Endometrial microvascular endothelial cells (primary cell): ENCODE data around the gene SLC35F3. TPM values are rescaled to one million over a fixed set of nuclear protein-coding genes. Genes with fewer than 3 reads are reported as not detected.
"Not testable (repeated sequence)": the region's sequence is repeated elsewhere in the genome, so short reads cannot be mapped to it uniquely, and the experiment has no call there.

Experiments
- in situ Hi-C: cut with HindIII; loops from 2 replicates; pipeline ENCODE4 v1.10.0; 2017; ENCODE audit warnings: low sequenced_read_pairs, low pct_unique_long_range_greater_than_20kb; ENCODE audit errors: inconsistent ontology term
- total RNA-seq: library from RNA; depleted of rRNA; stranded (reverse); fragments of >200 nt; gene quantifications from one replicate; pipeline ENCODE4 v1.2.3, GENCODE V29; 2015; ENCODE audit errors: inconsistent ontology term

Gene SLC35F3
- total RNA-seq, 1 donor from 2014 or later: not detected

DNA sequence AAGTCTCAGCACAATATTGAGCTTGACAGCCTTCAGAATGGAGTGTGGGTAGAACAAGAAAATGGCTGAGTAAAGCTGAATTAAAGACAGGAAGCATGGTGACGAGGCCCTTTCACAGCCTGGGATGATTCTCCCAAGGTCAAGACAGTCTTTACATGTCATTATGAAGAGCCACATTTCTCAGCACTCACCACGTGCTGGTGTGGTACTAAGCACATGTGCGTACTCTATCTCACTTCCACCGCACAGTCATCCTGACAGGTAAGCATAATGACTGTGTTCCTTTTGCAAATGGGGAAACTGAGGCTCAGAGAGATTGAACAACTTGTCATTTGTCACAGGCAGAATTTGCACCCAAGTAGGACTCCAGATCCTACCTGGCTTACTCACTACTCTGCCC, 376.0 kb downstream of the SLC35F3 start:
- in situ Hi-C loops: no loop called here

- in situ Hi-C loops: no loop called here
Observed at GRCh38 chr1:234281826-234282489, 377.5 kb downstream of the SLC35F3 start.

DNA sequence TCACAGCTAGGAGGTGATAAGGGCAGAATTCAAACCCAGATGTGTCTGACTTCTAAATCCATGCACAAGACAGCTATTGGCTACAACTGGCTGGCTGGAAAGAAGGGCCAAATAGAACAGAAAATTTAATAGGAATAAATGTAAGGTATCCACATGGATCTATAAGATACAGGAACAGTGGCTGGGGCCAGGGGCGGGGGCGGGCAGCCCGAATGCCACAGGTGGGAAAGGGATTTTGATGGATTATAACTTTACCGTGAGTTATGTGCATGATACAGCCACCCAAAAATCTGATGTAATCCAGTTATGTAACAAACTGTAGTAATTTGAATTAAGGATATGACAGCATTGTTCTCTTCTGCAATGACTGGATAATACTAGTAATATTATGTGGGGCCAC, 381.7 kb downstream of the SLC35F3 start:
- in situ Hi-C loops: no loop called here

DNA sequence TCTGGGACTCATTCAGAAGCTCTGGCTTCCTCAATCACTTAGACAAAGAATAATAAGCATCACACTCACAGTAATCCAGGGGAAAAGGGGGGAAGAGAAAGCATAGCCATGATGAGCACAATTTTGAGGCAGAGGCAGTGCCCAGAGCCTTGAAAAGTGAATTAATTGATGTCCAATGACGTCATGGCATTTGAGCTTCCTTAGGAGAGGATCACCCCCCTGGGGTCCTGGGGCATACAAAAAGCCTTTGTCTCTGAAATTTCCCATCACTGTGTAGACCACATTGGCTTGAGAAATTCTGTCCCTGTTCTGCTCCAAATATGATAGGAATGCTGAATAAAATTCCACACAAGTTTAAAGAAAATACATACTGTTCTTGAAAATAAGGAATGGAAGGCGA, 384.5 kb downstream of the SLC35F3 start:
- in situ Hi-C loops: no loop called here

DNA sequence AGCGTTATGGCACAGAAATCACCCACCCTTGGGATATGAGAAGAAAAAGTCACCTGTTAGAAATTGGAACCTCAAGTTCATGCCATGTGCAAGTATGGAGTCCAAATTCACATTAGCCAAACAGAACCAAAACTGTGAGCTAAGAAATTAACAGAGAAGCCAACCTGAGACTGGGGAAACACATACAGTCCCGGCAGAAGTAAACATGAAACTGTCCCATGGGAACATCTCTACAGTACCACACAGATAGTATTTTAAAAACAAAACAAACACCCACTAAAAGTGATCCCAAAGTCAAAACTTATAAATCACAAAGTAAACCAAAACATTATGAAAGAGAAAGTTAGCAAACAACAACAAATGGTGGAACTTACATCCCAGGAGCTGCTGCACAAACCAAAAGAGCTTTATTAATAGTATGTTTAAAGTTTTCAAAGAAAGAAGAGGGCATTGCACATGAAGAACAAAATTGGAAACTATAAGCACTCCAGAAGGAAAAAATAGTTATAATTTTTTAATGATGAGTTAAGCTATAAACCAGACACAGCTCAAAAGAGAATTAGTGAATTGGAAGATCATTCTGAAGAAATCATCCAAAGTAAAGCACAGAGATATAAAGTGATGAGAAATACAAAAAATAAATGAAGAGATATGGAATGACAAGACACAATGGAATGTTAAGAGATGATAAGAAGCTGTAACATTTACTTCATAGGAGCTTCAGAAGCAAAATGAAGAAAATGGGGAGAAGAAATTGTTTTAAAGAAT, 385.2 kb downstream of the SLC35F3 start:
- in situ Hi-C loops: no loop called here

- in situ Hi-C loops: no loop called here
Observed at GRCh38 chr1:234292011-234292410, 387.5 kb downstream of the SLC35F3 start.

DNA sequence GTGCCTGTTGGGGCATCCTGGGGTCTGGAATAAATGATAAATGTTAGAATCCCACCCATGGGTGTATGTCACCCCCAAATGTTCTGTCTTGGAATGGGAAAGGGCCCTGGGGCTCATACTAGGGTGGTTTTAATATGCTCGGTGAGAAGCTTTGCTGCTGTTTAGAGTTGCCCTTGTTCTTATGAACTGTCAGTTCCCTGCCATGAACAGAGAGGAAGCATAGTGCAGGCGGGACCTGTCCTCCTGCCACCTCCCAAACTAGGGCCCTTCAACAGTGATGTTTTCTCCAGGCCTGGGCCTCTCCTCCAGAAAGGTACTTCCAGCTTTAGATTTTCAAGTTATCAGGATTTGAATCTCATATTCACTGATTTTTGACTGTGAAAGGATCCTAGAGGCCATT, 388.1 kb downstream of the SLC35F3 start:
- in situ Hi-C loops: no loop called here

- in situ Hi-C loops: no loop called here
Observed at GRCh38 chr1:234294109-234294817, 389.8 kb downstream of the SLC35F3 start.

- in situ Hi-C loops: no loop called here
Observed at GRCh38 chr1:234295068-234295467, 390.6 kb downstream of the SLC35F3 start.

DNA sequence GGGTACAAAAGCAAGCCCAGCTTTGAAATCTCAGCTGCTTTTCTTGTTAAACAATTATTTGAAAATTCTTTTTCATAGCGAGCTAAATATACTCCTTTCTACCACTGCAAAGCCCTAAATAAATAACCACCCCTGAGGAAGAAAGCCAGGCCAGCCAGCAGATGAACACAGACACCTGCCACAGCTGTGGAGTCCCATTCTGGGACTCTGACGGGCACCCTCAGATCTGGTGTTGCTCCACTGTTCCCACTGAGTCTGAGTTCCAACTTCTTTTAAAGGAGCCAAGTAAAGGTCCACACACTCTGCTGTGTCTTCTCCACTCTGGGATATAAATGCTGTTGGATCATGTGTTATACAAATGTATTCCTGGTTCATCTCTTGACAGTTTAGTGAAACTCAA, 391.1 kb downstream of the SLC35F3 start:
- in situ Hi-C loops: no loop called here

DNA sequence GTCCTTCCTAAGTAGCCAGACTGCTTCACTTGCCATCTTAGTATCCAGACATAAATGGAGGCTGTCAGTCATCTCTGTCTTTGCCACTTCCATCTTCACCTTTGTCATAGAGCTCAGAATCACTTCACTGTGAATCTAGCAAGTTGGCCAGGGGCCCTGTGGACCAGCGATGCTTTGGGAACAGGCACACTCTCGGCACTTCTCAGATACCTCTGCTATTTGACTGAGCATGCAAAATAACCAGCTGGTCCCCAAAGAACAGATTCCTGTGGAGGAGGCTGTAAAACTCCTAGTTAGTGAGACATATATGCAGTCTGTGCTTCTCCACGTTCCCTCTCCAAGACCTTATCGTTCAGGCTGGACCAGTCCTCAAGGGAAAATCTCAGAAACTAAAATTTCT, 392.0 kb downstream of the SLC35F3 start:
- in situ Hi-C loops: no loop called here

- in situ Hi-C loops: no loop called here
Observed at GRCh38 chr1:234297668-234298067, 393.2 kb downstream of the SLC35F3 start.

DNA sequence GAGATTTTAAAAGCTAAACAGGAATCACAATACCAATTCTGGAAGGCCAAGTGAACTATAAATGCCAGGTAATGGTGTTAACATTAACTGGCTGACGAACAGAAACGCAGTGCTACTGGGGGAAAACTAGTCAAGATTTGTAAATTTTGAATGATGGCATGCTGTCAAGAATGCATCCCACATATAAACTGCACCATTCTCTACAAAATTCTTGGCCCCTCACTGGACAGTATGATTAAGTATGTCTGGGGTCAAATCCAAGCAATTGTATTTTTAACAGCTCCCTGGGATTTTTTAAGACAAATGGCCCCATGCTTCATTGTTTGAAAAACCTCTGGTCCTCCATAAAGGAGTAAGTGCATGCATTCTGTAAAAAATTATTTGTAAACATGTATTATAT, 395.6 kb downstream of the SLC35F3 start:
- in situ Hi-C loops: no loop called here

GRCh38 chr1:234301663-234302062, 397.2 kb downstream of the SLC35F3 start:
- in situ Hi-C loops: not testable (repeated sequence)

- in situ Hi-C loops: no loop called here
Observed at GRCh38 chr1:234302354-234302962, 398.0 kb downstream of the SLC35F3 start.

DNA sequence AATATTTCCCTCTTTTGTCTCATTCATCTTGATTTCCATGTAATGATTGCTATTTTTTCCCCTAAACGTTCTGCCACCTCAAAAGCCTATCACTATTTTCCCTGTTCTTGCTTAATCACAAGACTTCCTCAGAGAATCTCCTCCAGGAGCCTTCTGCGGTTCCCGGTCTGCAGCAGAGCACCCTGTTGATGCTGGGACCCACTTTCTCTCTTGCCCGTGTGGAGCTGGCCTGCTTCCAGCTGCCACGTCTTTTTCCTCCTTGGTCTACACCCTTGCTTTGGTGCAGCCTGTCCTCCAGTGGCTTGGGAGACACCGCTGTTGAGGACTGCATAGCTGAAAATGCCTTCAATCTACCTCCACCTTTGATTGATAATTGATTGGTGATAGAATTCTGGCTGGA, 398.8 kb downstream of the SLC35F3 start:
- in situ Hi-C loops: no loop called here

GRCh38 chr1:234307726-234308125, 403.2 kb downstream of the SLC35F3 start:
- in situ Hi-C loops: no loop called here

DNA sequence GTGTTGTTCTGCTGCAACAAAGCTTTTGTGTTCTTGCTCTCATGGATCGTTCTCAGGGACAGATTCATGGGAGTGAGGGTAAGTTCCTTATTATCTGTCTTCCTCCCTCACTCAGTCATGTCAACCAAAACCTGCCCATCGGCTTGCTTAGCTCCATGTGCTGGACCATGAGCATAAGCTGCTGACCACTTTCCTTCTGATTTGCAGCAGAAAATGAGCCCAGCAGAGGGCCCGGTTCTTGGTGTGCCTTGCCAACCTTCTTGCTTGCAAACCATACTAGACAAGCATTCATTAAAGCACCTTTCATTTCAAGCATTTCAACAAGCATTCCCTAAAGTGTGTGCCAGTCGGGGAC, 404.7 kb downstream of the SLC35F3 start:
- in situ Hi-C loops: no loop called here

- in situ Hi-C loops: no loop called here
Observed at GRCh38 chr1:234309598-234310459, 405.4 kb downstream of the SLC35F3 start.
